ENCODE data around the gene DGKB. TPM values are rescaled to one million over a fixed set of nuclear protein-coding genes. Genes with fewer than 3 reads are reported as not detected.
"Not testable (repeated sequence)": the region's sequence is repeated elsewhere in the genome, so short reads cannot be mapped to it uniquely, and the experiment has no call there.

The DGKB gene
- total RNA-seq, 1 donor from 2014 or later, result not detected

- DNase-seq (ENCODE audit: low read depth, low spot score), result no peak
Observed at GRCh38 chr7:14305233-14305866, 597.2 kb downstream of the DGKB start.

- no peak for DNase-seq (ENCODE audit: low read depth, low spot score)
Observed at GRCh38 chr7:14303536-14303935, 599.0 kb downstream of the DGKB start.

GRCh38 chr7:14294637-14295036, 607.9 kb downstream of the DGKB start:
- no peak for DNase-seq (ENCODE audit: low read depth, low spot score)

- no peak for DNase-seq (ENCODE audit: low read depth, low spot score)
Observed at GRCh38 chr7:14293434-14293833, 609.1 kb downstream of the DGKB start.

GRCh38 chr7:14292737-14293136, 609.8 kb downstream of the DGKB start:
- no peak for DNase-seq (ENCODE audit: low read depth, low spot score)

GRCh38 chr7:14289957-14290356, 612.6 kb downstream of the DGKB start:
- DNase-seq (ENCODE audit: low read depth, low spot score), result no peak

- DNase-seq (ENCODE audit: low read depth, low spot score), result no peak
Observed at GRCh38 chr7:14288701-14289100, 613.9 kb downstream of the DGKB start.

- no peak for DNase-seq (ENCODE audit: low read depth, low spot score)
Observed at GRCh38 chr7:14287398-14287797, 615.2 kb downstream of the DGKB start.

GRCh38 chr7:14286036-14286435, 616.5 kb downstream of the DGKB start:
- no peak for DNase-seq (ENCODE audit: low read depth, low spot score)

GRCh38 chr7:14279065-14279871, 623.3 kb downstream of the DGKB start:
- DNase-seq (ENCODE audit: low read depth, low spot score), result not testable (repeated sequence)

- no peak for DNase-seq (ENCODE audit: low read depth, low spot score)
Observed at GRCh38 chr7:14275356-14275755, 627.2 kb downstream of the DGKB start.

GRCh38 chr7:14271441-14271840, 631.1 kb downstream of the DGKB start:
- no peak for DNase-seq (ENCODE audit: low read depth, low spot score)

GRCh38 chr7:14270099-14270498, 632.5 kb downstream of the DGKB start:
- DNase-seq (ENCODE audit: low read depth, low spot score), result no peak

GRCh38 chr7:14260011-14260410, 642.5 kb downstream of the DGKB start:
- no peak for DNase-seq (ENCODE audit: low read depth, low spot score)

- no peak for DNase-seq (ENCODE audit: low read depth, low spot score)
Observed at GRCh38 chr7:14258861-14259260, 643.7 kb downstream of the DGKB start.

- DNase-seq (ENCODE audit: low read depth, low spot score), result no peak
Observed at GRCh38 chr7:14258441-14258840, 644.1 kb downstream of the DGKB start.

GRCh38 chr7:14252458-14252857, 650.1 kb downstream of the DGKB start:
- DNase-seq (ENCODE audit: low read depth, low spot score), result no peak

- DNase-seq (ENCODE audit: low read depth, low spot score), result no peak
Observed at GRCh38 chr7:14242175-14242574, 660.4 kb downstream of the DGKB start.

GRCh38 chr7:14236834-14237233, 665.7 kb downstream of the DGKB start:
- no peak for DNase-seq (ENCODE audit: low read depth, low spot score)

- DNase-seq (ENCODE audit: low read depth, low spot score), result no peak
Observed at GRCh38 chr7:14235056-14235455, 667.5 kb downstream of the DGKB start.

GRCh38 chr7:14233868-14234369, 668.6 kb downstream of the DGKB start:
- no peak for DNase-seq (ENCODE audit: low read depth, low spot score)

- DNase-seq (ENCODE audit: low read depth, low spot score), result no peak
Observed at GRCh38 chr7:14233076-14233867, 669.3 kb downstream of the DGKB start.
